ENCODE data around the gene PIGQ. TPM values are rescaled to one million over a fixed set of nuclear protein-coding genes. Genes with fewer than 3 reads are reported as not detected.

PIGQ gene
- total RNA-seq, 4 donors from 2014 or later = 37.4 to 115 (median 56.0) TPM

DNA sequence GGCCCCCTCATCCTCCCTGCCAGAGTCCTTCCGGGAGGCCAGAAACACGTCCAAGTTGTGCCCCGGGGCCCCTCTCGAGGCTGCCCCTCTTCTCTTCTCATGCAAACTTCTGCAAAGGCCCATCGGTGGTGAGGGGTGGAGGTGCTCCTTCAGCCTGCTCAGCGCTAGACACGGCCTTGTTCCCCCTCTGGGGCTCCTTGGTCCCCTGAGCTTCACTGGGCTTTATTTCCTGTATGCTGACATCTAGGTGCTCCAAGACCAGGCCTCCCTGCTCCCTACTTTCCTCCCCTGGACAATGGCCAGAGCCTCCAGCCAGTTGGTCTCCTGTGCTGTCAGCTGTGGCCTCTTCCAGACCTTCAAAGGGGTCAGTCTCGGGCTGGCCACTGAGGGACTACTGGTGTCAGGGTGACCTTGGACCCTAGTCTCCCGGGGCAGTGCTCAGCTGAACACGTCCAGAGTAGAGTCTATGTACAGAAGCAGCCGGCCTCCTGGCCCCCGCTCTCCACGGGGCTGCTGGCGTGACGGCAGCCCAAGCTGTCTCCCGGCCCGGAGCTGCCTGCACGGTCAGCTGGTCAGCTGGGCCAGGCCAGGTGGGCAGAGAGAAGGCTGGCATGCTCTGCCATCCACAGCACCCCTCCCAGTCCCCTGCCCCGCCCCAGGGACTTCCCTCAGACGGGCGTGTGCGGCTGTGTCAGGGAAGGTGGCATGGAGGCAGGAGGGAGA, 11.3 kb upstream of the PIGQ start:
- in situ Hi-C loops (cut with MboI; ENCODE audit: low pct_ligation_motif_present in 1 of 4, low pct_unique_long_range_greater_than_20kb in 1 of 4, low sequenced_read_pairs in 3 of 4) = no loop called here
- intact Hi-C loops (cut with DNase I; ENCODE audit: low total_unique reads) = no loop called here
- H3K9me3 ChIP-seq = no peaks in the 10 kb centered on the region
- peaks cover 0 to 15% (median 9%) of the 10 kb centered on the region in 4 donors for H3K4me1 ChIP-seq
- WGBS, 2 donors (ENCODE audit: low coverage in 1 of 2) = 47% methylated on average over 22 of the region's 22 CpGs; no CpG with 5 or more reads in 1 of the 2 donors
- H3K36me3 ChIP-seq = no peaks in the 10 kb centered on the region
- H3K4me3 ChIP-seq = no peak overlapping the region
- no peak for DNase-seq
- peaks cover 74% of the 10 kb centered on the region for H3K27me3 ChIP-seq
- TF ChIP-seq POLR2AphosphoS5 (IDR thresholded peaks at IDR 0.05) = no peak
- no peak for TF ChIP-seq POLR2A (IDR thresholded peaks at IDR 0.05)
- TF ChIP-seq, protein P1, sequence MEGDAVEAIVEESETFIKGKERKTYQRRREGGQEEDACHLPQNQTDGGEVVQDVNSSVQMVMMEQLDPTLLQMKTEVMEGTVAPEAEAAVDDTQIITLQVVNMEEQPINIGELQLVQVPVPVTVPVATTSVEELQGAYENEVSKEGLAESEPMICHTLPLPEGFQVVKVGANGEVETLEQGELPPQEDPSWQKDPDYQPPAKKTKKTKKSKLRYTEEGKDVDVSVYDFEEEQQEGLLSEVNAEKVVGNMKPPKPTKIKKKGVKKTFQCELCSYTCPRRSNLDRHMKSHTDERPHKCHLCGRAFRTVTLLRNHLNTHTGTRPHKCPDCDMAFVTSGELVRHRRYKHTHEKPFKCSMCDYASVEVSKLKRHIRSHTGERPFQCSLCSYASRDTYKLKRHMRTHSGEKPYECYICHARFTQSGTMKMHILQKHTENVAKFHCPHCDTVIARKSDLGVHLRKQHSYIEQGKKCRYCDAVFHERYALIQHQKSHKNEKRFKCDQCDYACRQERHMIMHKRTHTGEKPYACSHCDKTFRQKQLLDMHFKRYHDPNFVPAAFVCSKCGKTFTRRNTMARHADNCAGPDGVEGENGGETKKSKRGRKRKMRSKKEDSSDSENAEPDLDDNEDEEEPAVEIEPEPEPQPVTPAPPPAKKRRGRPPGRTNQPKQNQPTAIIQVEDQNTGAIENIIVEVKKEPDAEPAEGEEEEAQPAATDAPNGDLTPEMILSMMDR (IDR thresholded peaks at IDR 0.05) = no peak
- no peak for TF ChIP-seq EP300 (IDR thresholded peaks at IDR 0.05; ENCODE audit: low read depth)
- no peak overlapping the region for H3K27ac ChIP-seq

DNA sequence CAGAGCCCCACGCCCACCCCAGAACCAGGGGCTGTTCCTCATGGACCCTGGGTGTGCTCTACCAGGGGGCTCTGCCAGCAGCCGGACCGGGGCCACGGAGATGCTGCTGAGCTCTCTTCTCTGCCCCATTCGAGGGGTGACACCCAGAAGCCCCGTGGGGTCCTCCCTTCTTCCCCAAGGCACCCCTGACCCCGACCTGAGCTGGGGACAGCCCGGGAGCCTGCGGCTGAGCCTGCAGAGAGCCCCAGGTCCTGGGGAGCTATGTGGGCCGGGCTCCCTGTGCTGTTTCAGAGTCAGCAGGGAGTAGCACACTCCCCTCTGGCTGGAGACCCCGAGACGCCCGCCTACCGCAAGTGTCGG, 10.8 kb upstream of the PIGQ start:
- TF ChIP-seq, protein P1 (IDR thresholded peaks at IDR 0.05) = no peak
- no peak for TF ChIP-seq EP300 (IDR thresholded peaks at IDR 0.05; ENCODE audit: low read depth)
- no peak for TF ChIP-seq POLR2A (IDR thresholded peaks at IDR 0.05)
- TF ChIP-seq POLR2AphosphoS5 (IDR thresholded peaks at IDR 0.05) = no peak
- Histone ChIP-seq H3K36me3 (no peaks in the 10 kb centered on the region), H3K4me3 (no peak overlapping the region), H3K27ac (no peak overlapping the region), H3K4me1 (peaks cover 0 to 15% (median 9%) of the 10 kb centered on the region in 4 donors), H3K9me3 (no peaks in the 10 kb centered on the region), H3K27me3 (peaks cover 79% of the 10 kb centered on the region)
- intact Hi-C loops (cut with DNase I; ENCODE audit: low total_unique reads) (no loop called here), in situ Hi-C loops (cut with MboI; ENCODE audit: low pct_ligation_motif_present in 1 of 4, low pct_unique_long_range_greater_than_20kb in 1 of 4, low sequenced_read_pairs in 3 of 4) (no loop called here)
- DNase-seq = no peak
- 50% methylated on average over 15 of the region's 15 CpGs; no CpG with 5 or more reads in 1 of the 2 donors for WGBS, 2 donors (ENCODE audit: low coverage in 1 of 2)

- H3K9me3 ChIP-seq = no peaks in the 10 kb centered on the region
- no peak overlapping the region for H3K27ac ChIP-seq
- TF ChIP-seq, protein P1 (IDR thresholded peaks at IDR 0.05) = no peak
- no peak for TF ChIP-seq EP300 (IDR thresholded peaks at IDR 0.05; ENCODE audit: low read depth)
- TF ChIP-seq POLR2A (IDR thresholded peaks at IDR 0.05) = no peak
- TF ChIP-seq POLR2AphosphoS5 (IDR thresholded peaks at IDR 0.05) = no peak
- no peak for DNase-seq
- H3K36me3 ChIP-seq = no peaks in the 10 kb centered on the region
- peaks cover 85% of the 10 kb centered on the region for H3K27me3 ChIP-seq
- intact Hi-C loops (cut with DNase I; ENCODE audit: low total_unique reads) (no loop called here), in situ Hi-C loops (cut with MboI; ENCODE audit: low pct_ligation_motif_present in 1 of 4, low pct_unique_long_range_greater_than_20kb in 1 of 4, low sequenced_read_pairs in 3 of 4) (no loop called here)
- WGBS, 2 donors (ENCODE audit: low coverage in 1 of 2) = 7% methylated on average over 23 of the region's 62 CpGs; no CpG with 5 or more reads in 1 of the 2 donors
- H3K4me3 ChIP-seq = no peak overlapping the region
- H3K4me1 ChIP-seq = peaks cover 0 to 13% (median 9%) of the 10 kb centered on the region in 4 donors
Measured at GRCh38 chr16:559411-560203, 10.2 kb upstream of the PIGQ start.

GRCh38 chr16:560204-560700, 9.5 kb upstream of the PIGQ start, which contains the start of gene PRR35:
Gene PRR35, plus strand, starts transcription at chr16:560394. Its CDS starts 2,901 bp downstream, at chr16:563295.
- no peak for DNase-seq
- WGBS, 2 donors (ENCODE audit: low coverage in 1 of 2) = no CpG with 5 or more reads among the region's 84 CpGs
- peaks cover 0 to 11% (median 8%) of the 10 kb centered on the region in 4 donors for H3K4me1 ChIP-seq
- peaks cover 92% of the 10 kb centered on the region for H3K27me3 ChIP-seq
- in situ Hi-C loops (cut with MboI; ENCODE audit: low pct_ligation_motif_present in 1 of 4, low pct_unique_long_range_greater_than_20kb in 1 of 4, low sequenced_read_pairs in 3 of 4) (no loop called here), intact Hi-C loops (cut with DNase I; ENCODE audit: low total_unique reads) (no loop called here)
- H3K9me3 ChIP-seq = no peaks in the 10 kb centered on the region
- TF ChIP-seq POLR2AphosphoS5 (IDR thresholded peaks at IDR 0.05) = no peak
- TF ChIP-seq POLR2A (IDR thresholded peaks at IDR 0.05) = no peak
- TF ChIP-seq, protein P1 (IDR thresholded peaks at IDR 0.05) = no peak
- TF ChIP-seq EP300 (IDR thresholded peaks at IDR 0.05; ENCODE audit: low read depth) = no peak
- no peak within 1 kb of the TSS for H3K4me3 ChIP-seq
- H3K36me3 ChIP-seq = no peaks in the 10 kb centered on the region
- H3K27ac ChIP-seq = no peak within 1 kb of the TSS

All from transverse colon (tissue), 4 donors.